Endothelial cell of umbilical vein (primary cell): ENCODE data around the gene MGLL. TPM values are rescaled to one million over a fixed set of nuclear protein-coding genes. Genes with fewer than 3 reads are reported as not detected.

ENCODE experiments used
- BruUV-seq: library from RNA; stranded (reverse); fragments of 400-500 nt; replicated peaks from 2 replicates; lab custom pipeline; 2021; lab: Mats Ljungman, UMichigan
- CTCF ChIA-PET: fragments of 300-600, 350-600 bp; sonication (Branson Sonifier 250); formaldehyde crosslinking; loops from one replicate; lab custom pipeline; 2021; ENCODE audit warnings: antibody characterized with exemption, inconsistent platforms; lab: Charles Lee
- POLR2A ChIA-PET: fragments of 300-600, 350-600 bp; sonication (Branson Sonifier 250); formaldehyde crosslinking; loops from one replicate; lab custom pipeline; 2021; ENCODE audit warnings: antibody characterized with exemption, inconsistent platforms; lab: Charles Lee
- DNase-seq: peaks from one replicate; pipeline ENCODE4 v3.0.0-alpha.2; 2011; ENCODE audit warnings: low read depth, low spot score
- FAIRE-seq: peaks from 2 replicates; lab custom pipeline; 2011; peaks lifted over from hg19 to GRCh38; lab: Jason Lieb, UNC
- H2AFZ ChIP-seq: 2 replicates; pipeline ENCODE4 v1.6.0; 2012; ENCODE audit warnings: low read depth, low read length, control low read depth, inconsistent platforms
- H3K27ac ChIP-seq: 2 replicates; pipeline ENCODE4 v1.5.1; 2011; ENCODE audit warnings: low read depth, mild to moderate bottlenecking, control low read depth, low read length, moderate library complexity; ENCODE audit not compliant: insufficient read depth
- H3K27me3 ChIP-seq, 2 experiments: 2 replicates each; pipeline versions ENCODE4 v1.6.0 to v1.6.1; 2011; ENCODE audit warnings: low read length in 2 of 2, mixed read lengths in 1 of 2; ENCODE audit not compliant: control insufficient read depth in 2 of 2, insufficient read depth in 2 of 2
- H3K36me3 ChIP-seq, 2 experiments: 2 replicates in 1 of 2; 3 replicates in 1 of 2; pipeline ENCODE4 v1.5.1; 2011; ENCODE audit warnings: low read length in 2 of 2, mild to moderate bottlenecking in 1 of 2, moderate library complexity in 1 of 2; ENCODE audit not compliant: control insufficient read depth in 2 of 2, insufficient read depth in 2 of 2; ENCODE audit errors: extremely low read depth in 1 of 2
- H3K4me1 ChIP-seq: 3 replicates; pipeline ENCODE4 v1.5.1; 2011; ENCODE audit warnings: mild to moderate bottlenecking, low read length; ENCODE audit not compliant: control insufficient read depth, insufficient read depth; ENCODE audit errors: extremely low read depth
- H3K4me2 ChIP-seq: 2 replicates; pipeline ENCODE4 v1.6.1; 2011; ENCODE audit warnings: low read length, control low read depth, mixed read lengths; ENCODE audit not compliant: insufficient read depth
- H3K4me3 ChIP-seq, 3 experiments: fragments of 200-600 bp in 1 of 3; sonication (generic), shearing (Covaris generic) in 1 of 3; replicated peaks in 1 of 3; 2 replicates each; pipeline ENCODE4 v1.5.1; 2011 to 2016; ENCODE audit warnings: control low read depth in 3 of 3, low read length in 3 of 3, mild to moderate bottlenecking in 2 of 3, inconsistent platforms in 1 of 3, low read depth in 1 of 3, moderate library complexity in 1 of 3; ENCODE audit not compliant: insufficient read depth in 1 of 3
- H3K79me2 ChIP-seq: 2 replicates; pipeline ENCODE4 v1.6.0; 2012; ENCODE audit warnings: low read length, inconsistent platforms; ENCODE audit not compliant: control insufficient read depth, insufficient read depth
- H3K9ac ChIP-seq: replicated peaks from 2 replicates; pipeline ENCODE3; 2011; ENCODE audit warnings: low read length, control low read depth; ENCODE audit not compliant: insufficient read depth; ENCODE audit errors: extremely low read depth
- H3K9me1 ChIP-seq: replicated peaks from 3 replicates; pipeline ENCODE4 v1.6.0; 2011; ENCODE audit warnings: mild to moderate bottlenecking, low read length; ENCODE audit not compliant: control insufficient read depth, insufficient read depth; ENCODE audit errors: extremely low read depth
- H3K9me3 ChIP-seq: replicated peaks from 2 replicates; pipeline ENCODE4 v1.5.1; 2012; ENCODE audit warnings: low read length, inconsistent platforms; ENCODE audit not compliant: control insufficient read depth, insufficient read depth
- H4K20me1 ChIP-seq: replicated peaks from 2 replicates; pipeline ENCODE3; 2011; ENCODE audit warnings: mild to moderate bottlenecking, low read length; ENCODE audit not compliant: control insufficient read depth, insufficient read depth; ENCODE audit errors: extremely low read depth
- EZH2 ChIP-seq: IDR thresholded peaks from 2 replicates; pipeline ENCODE4 v1.6.1; 2012; ENCODE audit warnings: borderline replicate concordance, low read depth, mild to moderate bottlenecking, moderate library complexity, low read length, inconsistent platforms; ENCODE audit not compliant: severe bottlenecking
- FOS ChIP-seq: IDR thresholded peaks from 2 replicates; pipeline ENCODE4 v1.6.1; 2011; ENCODE audit warnings: mild to moderate bottlenecking, low read length, moderate library complexity, borderline replicate concordance; ENCODE audit not compliant: insufficient read depth
- GATA2 ChIP-seq: IDR thresholded peaks from 2 replicates; pipeline ENCODE4 v1.7.0; 2011; ENCODE audit warnings: low read depth, mild to moderate bottlenecking, moderate library complexity, mixed read lengths, low read length; ENCODE audit not compliant: insufficient read length, insufficient read depth
- JUN ChIP-seq: IDR thresholded peaks from 2 replicates; pipeline ENCODE4 v1.6.1; 2011; ENCODE audit warnings: borderline replicate concordance, low read depth; ENCODE audit not compliant: insufficient read length, insufficient read depth
- MYC ChIP-seq: IDR thresholded peaks from one replicate; pipeline ENCODE4 v1.6.1; 2011; ENCODE audit warnings: mild to moderate bottlenecking, low read depth, low read length
- POLR2A ChIP-seq: IDR thresholded peaks from 2 replicates; pipeline ENCODE4 v1.6.1; 2012; ENCODE audit warnings: low read depth, mild to moderate bottlenecking, control low read depth, low read length
- POLR2AphosphoS5 ChIP-seq: IDR thresholded peaks from 2 replicates; pipeline ENCODE4 v1.6.1; 2012; ENCODE audit warnings: low read depth, mild to moderate bottlenecking, control low read depth, low read length, moderate library complexity; ENCODE audit not compliant: insufficient read depth
- dilution Hi-C: fragments of 300-500 bp; cut with MboI; formaldehyde crosslinking; loops from one replicate; pipeline ENCODE4 v1.15.0; 2019; ENCODE audit warnings: low sequenced_read_pairs; ENCODE audit not compliant: extremely low pct_ligation_motif_present
- intact Hi-C: fragments of 100-400 bp; cut with micrococcal nuclease; formaldehyde crosslinking; loops from one replicate; pipeline ENCODE4 v1.10.0; 2022
- polyA plus RNA-seq, 4 experiments: library from polyadenylated mRNA; depleted of rRNA in 3 of 4; stranded (reverse) in 3 of 4; unstranded in 1 of 4; fragments of >200 nt; gene quantifications; 2 replicates each; pipeline versions ENCODE4 v1.2.1 to v1.2.3, GENCODE V29; 2011 to 2012; ENCODE audit warnings: missing spikeins in 1 of 4
- total RNA-seq: library from RNA; stranded (reverse); gene quantifications from 2 replicates; pipeline ENCODE4 v1.2.3, GENCODE V29; 2021
- TF ChIP-seq, protein P1 (sequence below): IDR thresholded peaks from 2 replicates; pipeline ENCODE4 v1.6.1; 2011; ENCODE audit not compliant: insufficient read depth, insufficient read length
- TF ChIP-seq, protein P2 (sequence below), 2 donors: IDR thresholded peaks; 1 replicate in 1 of 2; 2 replicates in 1 of 2; pipeline ENCODE4 v1.5.1; 2011; ENCODE audit warnings: low read length in 2 of 2, mild to moderate bottlenecking in 2 of 2, moderate library complexity in 2 of 2, control low read depth in 1 of 2, inconsistent platforms in 1 of 2, low read depth in 1 of 2; ENCODE audit not compliant: insufficient read depth in 1 of 2; ENCODE audit errors: extremely low read depth in 1 of 2

The MGLL gene
- total and polyA plus RNA-seq, 2 donors (not counting 3 experiments of a cell fraction or from before 2014, with no cell fraction given): 30.7 to 60.2 TPM

DNA sequence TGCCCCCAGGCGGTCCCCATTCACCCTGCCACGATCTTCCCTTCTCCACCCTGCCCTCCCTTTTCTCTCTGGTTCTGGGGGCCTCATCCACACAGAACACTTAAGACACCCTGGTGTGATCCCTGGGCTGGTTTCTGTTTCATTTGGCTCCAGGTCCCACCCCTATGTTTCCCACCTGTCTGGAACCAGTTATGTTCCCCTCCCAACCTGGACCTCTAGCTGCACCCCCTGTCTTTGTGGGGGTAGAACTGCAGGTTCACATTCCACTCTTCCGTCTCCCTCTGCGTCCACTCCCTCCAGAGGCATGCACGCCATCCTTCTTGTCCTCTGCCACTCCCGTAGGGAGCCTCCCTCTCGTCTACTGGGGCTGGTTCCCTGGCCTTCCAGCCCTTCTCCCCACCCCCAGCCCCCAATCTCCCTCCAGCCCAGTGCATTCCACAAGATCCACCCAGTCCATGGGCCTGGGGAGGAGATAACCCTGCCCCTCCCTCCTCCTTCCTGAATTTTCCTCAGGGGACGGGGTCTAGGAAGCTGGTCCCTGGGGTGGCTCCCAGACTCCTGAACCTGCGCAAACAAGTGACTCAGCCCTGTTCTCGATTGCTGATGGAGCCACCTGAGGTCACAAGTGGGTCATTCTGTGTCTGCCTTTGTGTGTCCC, 75.8 kb downstream of the MGLL start:
- Histone ChIP-seq H3K27me3 (no peaks in the 10 kb centered on the region), H3K9me1 (no peaks in the 10 kb centered on the region), H3K79me2 (no peaks in the 10 kb centered on the region), H3K4me3 (no peak overlapping the region), H3K9ac (no peak overlapping the region), H3K4me1 (peaks cover 26% of the 10 kb centered on the region), H3K27ac (no peak overlapping the region), H3K4me2 (no peak overlapping the region), H3K9me3 (no peaks in the 10 kb centered on the region), H2AFZ (no peak overlapping the region), H3K36me3 (no peaks in the 10 kb centered on the region), H4K20me1 (no peaks in the 10 kb centered on the region)
- CTCF ChIA-PET: interaction anchor here (1.0 to 1.2 kb wide), 2 partner anchors 45 to 50 kb away, joined by 3 to 4 read pairs; no protein-coding TSS in a partner anchor
- no peak for FAIRE-seq
- dilution Hi-C loops (no loop called here), intact Hi-C loops (no loop called here)
- POLR2A ChIA-PET: no interaction called here
- no TSS peak for BruUV-seq
- TF ChIP-seq, protein P1, sequence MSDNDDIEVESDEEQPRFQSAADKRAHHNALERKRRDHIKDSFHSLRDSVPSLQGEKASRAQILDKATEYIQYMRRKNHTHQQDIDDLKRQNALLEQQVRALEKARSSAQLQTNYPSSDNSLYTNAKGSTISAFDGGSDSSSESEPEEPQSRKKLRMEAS: no peak
- TF ChIP-seq POLR2A: no peak
- TF ChIP-seq POLR2AphosphoS5: no peak
- no peak for TF ChIP-seq EZH2
- no peak for TF ChIP-seq MYC
- no peak for TF ChIP-seq JUN
- no peak for TF ChIP-seq FOS
- no peak for TF ChIP-seq GATA2
- TF ChIP-seq, protein P2, sequence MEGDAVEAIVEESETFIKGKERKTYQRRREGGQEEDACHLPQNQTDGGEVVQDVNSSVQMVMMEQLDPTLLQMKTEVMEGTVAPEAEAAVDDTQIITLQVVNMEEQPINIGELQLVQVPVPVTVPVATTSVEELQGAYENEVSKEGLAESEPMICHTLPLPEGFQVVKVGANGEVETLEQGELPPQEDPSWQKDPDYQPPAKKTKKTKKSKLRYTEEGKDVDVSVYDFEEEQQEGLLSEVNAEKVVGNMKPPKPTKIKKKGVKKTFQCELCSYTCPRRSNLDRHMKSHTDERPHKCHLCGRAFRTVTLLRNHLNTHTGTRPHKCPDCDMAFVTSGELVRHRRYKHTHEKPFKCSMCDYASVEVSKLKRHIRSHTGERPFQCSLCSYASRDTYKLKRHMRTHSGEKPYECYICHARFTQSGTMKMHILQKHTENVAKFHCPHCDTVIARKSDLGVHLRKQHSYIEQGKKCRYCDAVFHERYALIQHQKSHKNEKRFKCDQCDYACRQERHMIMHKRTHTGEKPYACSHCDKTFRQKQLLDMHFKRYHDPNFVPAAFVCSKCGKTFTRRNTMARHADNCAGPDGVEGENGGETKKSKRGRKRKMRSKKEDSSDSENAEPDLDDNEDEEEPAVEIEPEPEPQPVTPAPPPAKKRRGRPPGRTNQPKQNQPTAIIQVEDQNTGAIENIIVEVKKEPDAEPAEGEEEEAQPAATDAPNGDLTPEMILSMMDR (IDR thresholded peaks at IDR 0.05; ENCODE audit: extremely low read depth in 1 of 2, insufficient read depth in 1 of 2, low read depth in 1 of 2, low read length in 2 of 2): no peak
- no peak for DNase-seq
